Uterus (tissue), 2 donors: Measurements from ENCODE around the gene MASP1.

Experiments
- CTCF ChIP-seq, 4 experiments: fragments of 200-600 bp in 2 of 4; fragments of 450-650 bp in 2 of 4; sonication (generic) in 2 of 4; IDR thresholded peaks; one replicate each; pipeline ENCODE4 v1.5.1; 2016 to 2019; ENCODE audit warnings: antibody characterized with exemption in 4 of 4, mild to moderate bottlenecking in 2 of 4, moderate library complexity in 1 of 4
- POLR2A ChIP-seq, 2 donors: fragments of 450-650 bp; IDR thresholded peaks; one replicate each; pipeline ENCODE4 v1.6.1; 2016; ENCODE audit warnings: antibody characterized with exemption in 2 of 2, mild to moderate bottlenecking in 1 of 2, moderate library complexity in 1 of 2

GRCh38 chr3:187334904-187335303 is 43.4 kb upstream of the MASP1 start:
- TF ChIP-seq POLR2A (IDR thresholded peaks at IDR 0.05) = no peak
- no peak for TF ChIP-seq CTCF (IDR thresholded peaks at IDR 0.05)
